HepG2 (cell line): ENCODE measurements around the gene ZFAND3. TPM values are rescaled to one million over a fixed set of nuclear protein-coding genes. Genes with fewer than 3 reads are reported as not detected.

Experiments
- ATAC-seq: fragments of 200-7000 bp; cut with Tn5 transposase; 3 replicates; pipeline ENCODE4 v1.9.1; 2020; ENCODE audit warnings: mild to moderate bottlenecking, moderate library complexity
- BruUV-seq: library from RNA; stranded (reverse); fragments of 400-500 nt; replicated peaks from 2 replicates; lab custom pipeline; 2021; lab: Mats Ljungman, UMichigan
- CTCF ChIA-PET: fragments of 300-600 bp; formaldehyde crosslinking; extraction: SDS; loops from one replicate; lab custom pipeline; 2021; ENCODE audit warnings: low total read pairs, inconsistent platforms, low intra/inter-chr PET ratio; lab: Yijun Ruan, JAX
- POLR2A ChIA-PET: fragments of 350-600 bp; sonication (Branson Sonifier 250); formaldehyde crosslinking; loops from one replicate; lab custom pipeline; 2020; ENCODE audit warnings: antibody characterized with exemption, inconsistent platforms; lab: Yijun Ruan, JAX
- DNase-seq: peaks from one replicate; pipeline ENCODE4 v3.0.0-alpha.2; 2015; ENCODE audit warnings: low spot score
- FAIRE-seq: peaks from 3 replicates; lab custom pipeline; 2011; peaks lifted over from hg19 to GRCh38; lab: Jason Lieb, UNC
- H2AFZ ChIP-seq: one replicate; pipeline ENCODE4 v1.6.1; 2011; ENCODE audit warnings: low read length, inconsistent platforms
- H3K27ac ChIP-seq: fragments of 300-600 bp; 3 replicates; pipeline ENCODE4 v1.8.0; 2011; ENCODE audit warnings: mixed run types, mild to moderate bottlenecking, mixed read lengths, low read length, inconsistent platforms; ENCODE audit not compliant: insufficient read depth; ENCODE audit errors: extremely low read length
- H3K27me3 ChIP-seq, 2 experiments: fragments of 200-600 bp in 1 of 2; 2 replicates in 1 of 2; 3 replicates in 1 of 2; pipeline versions ENCODE4 v1.6.0 to v1.8.0; 2011; ENCODE audit warnings: low read length in 2 of 2, mild to moderate bottlenecking in 2 of 2, moderate library complexity in 2 of 2, inconsistent platforms in 1 of 2; ENCODE audit not compliant: insufficient read depth in 2 of 2, control insufficient read depth in 1 of 2
- H3K36me3 ChIP-seq, 2 experiments: fragments of 200-600 bp in 1 of 2; replicated peaks in 1 of 2; 2 replicates in 1 of 2; 3 replicates in 1 of 2; pipeline versions ENCODE4 v1.5.1 to v1.8.0; 2011; ENCODE audit warnings: low read length in 2 of 2, inconsistent platforms in 1 of 2; ENCODE audit not compliant: insufficient read depth in 2 of 2, control insufficient read depth in 1 of 2
- H3K4me1 ChIP-seq: 2 replicates; pipeline ENCODE4 v1.5.1; 2012; ENCODE audit warnings: low read length, inconsistent platforms; ENCODE audit not compliant: insufficient read depth
- H3K4me2 ChIP-seq: 2 replicates; pipeline ENCODE4 v1.6.0; 2011; ENCODE audit warnings: low read depth, low read length, inconsistent platforms
- H3K4me3 ChIP-seq, 3 experiments: fragments of 200-600 bp in 1 of 3; sonication (generic), shearing (Covaris generic) in 1 of 3; replicated peaks in 1 of 3; 2 replicates each; pipeline ENCODE4 v1.5.1; 2011 to 2016; ENCODE audit warnings: low read length in 3 of 3, inconsistent platforms in 2 of 3, low read depth in 2 of 3, mild to moderate bottlenecking in 2 of 3, control low read depth in 1 of 3, mixed read lengths in 1 of 3; ENCODE audit not compliant: insufficient read depth in 1 of 3
- H3K79me2 ChIP-seq: one replicate; pipeline ENCODE4 v1.6.1; 2011; ENCODE audit warnings: low read length, inconsistent platforms; ENCODE audit not compliant: insufficient read depth
- H3K9ac ChIP-seq: 2 replicates; pipeline ENCODE4 v1.6.0; 2011; ENCODE audit warnings: mild to moderate bottlenecking, low read depth, low read length, inconsistent platforms; ENCODE audit not compliant: insufficient read depth
- H3K9me3 ChIP-seq: 2 replicates; pipeline ENCODE4 v1.5.1; 2012; ENCODE audit warnings: mild to moderate bottlenecking, low read length
- H4K20me1 ChIP-seq: 2 replicates; pipeline ENCODE4 v1.6.0; 2011; ENCODE audit warnings: inconsistent platforms, mild to moderate bottlenecking, low read length, moderate library complexity; ENCODE audit not compliant: insufficient read depth
- DPF2 ChIP-seq: sonication (generic); formaldehyde crosslinking; IDR thresholded peaks from 2 replicates; pipeline ENCODE4 v1.4.0; 2020; ENCODE audit warnings: mild to moderate bottlenecking, low read depth, missing genetic modification reagents, borderline replicate concordance
- EEA1 ChIP-seq: sonication (generic); formaldehyde crosslinking; IDR thresholded peaks from 2 replicates; pipeline ENCODE4 v1.5.1; 2020; ENCODE audit warnings: mild to moderate bottlenecking, missing genetic modification reagents, borderline replicate concordance
- FOXA3 ChIP-seq: IDR thresholded peaks from 2 replicates; pipeline ENCODE4 v1.6.1; 2016; ENCODE audit warnings: missing genetic modification reagents, missing compliant biosample characterization
- ISX ChIP-seq: sonication (generic); formaldehyde crosslinking; conservative IDR thresholded peaks from 2 replicates; pipeline ENCODE4 v1.5.0; 2020; ENCODE audit warnings: missing genetic modification reagents
- MAFF ChIP-seq: IDR thresholded peaks from 2 replicates; pipeline ENCODE4 v1.6.1; 2011; ENCODE audit warnings: low read depth, low read length, improper control_type of control experiment
- MAFK ChIP-seq, 2 experiments: IDR thresholded peaks in 1 of 2; conservative IDR thresholded peaks in 1 of 2; 2 replicates each; pipeline ENCODE4 v1.6.1; 2011; ENCODE audit warnings: improper control_type of control experiment in 2 of 2, low read length in 2 of 2
- MED1 ChIP-seq: sonication (generic); formaldehyde crosslinking; IDR thresholded peaks from 2 replicates; pipeline ENCODE4 v1.4.0; 2020; ENCODE audit warnings: missing genetic modification reagents
- NFKBIZ ChIP-seq: IDR thresholded peaks from 2 replicates; pipeline ENCODE4 v1.6.1; 2018; ENCODE audit warnings: missing genetic modification reagents, missing compliant biosample characterization
- NKX3-1 ChIP-seq: sonication (generic); formaldehyde crosslinking; IDR thresholded peaks from 2 replicates; pipeline ENCODE4 v1.5.0; 2020; ENCODE audit warnings: missing genetic modification reagents
- PAF1 ChIP-seq: IDR thresholded peaks from 2 replicates; pipeline ENCODE4 v1.6.1; 2016; ENCODE audit warnings: missing genetic modification reagents, missing compliant biosample characterization
- RBM39 ChIP-seq: fragments of 200-400 bp; formaldehyde crosslinking; IDR thresholded peaks from one replicate; pipeline ENCODE4 v1.6.1; 2018; ENCODE audit warnings: antibody characterized with exemption, mild to moderate bottlenecking, low read depth, low read length; ENCODE audit not compliant: poor library complexity, severe bottlenecking
- TCF7L2 ChIP-seq: IDR thresholded peaks from 2 replicates; pipeline ENCODE4 v1.6.1; 2011; ENCODE audit warnings: mild to moderate bottlenecking, low read depth, low read length, moderate library complexity
- ZBED4 ChIP-seq: sonication (generic); formaldehyde crosslinking; IDR thresholded peaks from 2 replicates; pipeline ENCODE4 v1.4.0; 2020; ENCODE audit warnings: missing genetic modification reagents, borderline replicate concordance
- ZBTB7B ChIP-seq: sonication (generic); formaldehyde crosslinking; IDR thresholded peaks from 2 replicates; pipeline ENCODE4 v1.4.0; 2020; ENCODE audit warnings: missing genetic modification reagents
- ZNF260 ChIP-seq: sonication (generic); formaldehyde crosslinking; IDR thresholded peaks from 2 replicates; pipeline ENCODE4 v1.4.0; 2020; ENCODE audit warnings: missing genetic modification reagents, low read depth, mild to moderate bottlenecking, borderline replicate concordance
- ZNF766 ChIP-seq: sonication (generic); formaldehyde crosslinking; IDR thresholded peaks from 2 replicates; pipeline ENCODE4 v1.5.0; 2020; ENCODE audit warnings: missing genetic modification reagents, borderline replicate concordance
- WGBS: methylation state at CpG from one replicate; pipeline ENCODE4 v1.1.6; 2017; ENCODE audit warnings: low lambda C conversion rate; 5-methylcytosine and 5-hydroxymethylcytosine counted together
- in situ Hi-C: cut with HindIII; loops from 2 replicates; pipeline ENCODE4 v1.10.0; 2017; ENCODE audit warnings: low pct_unique_long_range_greater_than_20kb; ENCODE audit not compliant: extremely low pct_ligation_motif_present
- intact Hi-C: fragments of 100-400 bp; cut with micrococcal nuclease; formaldehyde crosslinking; loops from one replicate; pipeline ENCODE4 v1.10.0; 2022; ENCODE audit not compliant: unreplicated experiment
- polyA plus RNA-seq, 8 experiments: library from polyadenylated mRNA; depleted of rRNA in 3 of 8; stranded (reverse) in 7 of 8; unstranded in 1 of 8; fragments of >200 nt; fragmentation: Illumina TruSeq in 4 of 8; extraction: Trizol in 4 of 8; gene quantifications; 2 replicates each; pipeline versions ENCODE4 v1.2.1 to v1.2.3, GENCODE V29; 2011 to 2016; ENCODE audit warnings: low read depth in 4 of 8, missing spikeins in 1 of 8, mixed read lengths in 1 of 8; ENCODE audit not compliant: insufficient read depth in 1 of 8
- total RNA-seq, 5 experiments: library from RNA; depleted of rRNA; stranded (reverse); fragments of >200 nt; fragmentation: Illumina TruSeq; extraction: Trizol; gene quantifications; 2 replicates each; pipeline ENCODE4 v1.2.3, GENCODE V29; 2016; ENCODE audit warnings: low read depth in 1 of 5

The ZFAND3 gene
- total and polyA plus RNA-seq, 2 of the 13 experiments (the other 11 are each of a cell fraction or from before 2014, with no cell fraction given): 16.4 to 17.1 TPM

- Histone ChIP-seq H3K27ac (no peak overlapping the region), H3K36me3 (no peaks in the 10 kb centered on the region), H3K79me2 (peaks cover 56% of the 10 kb centered on the region), H3K9ac (no peak overlapping the region), H3K4me3 (no peak overlapping the region), H3K9me3 (no peaks in the 10 kb centered on the region), H4K20me1 (no peaks in the 10 kb centered on the region), H2AFZ (no peak overlapping the region), H3K4me1 (peaks cover 18% of the 10 kb centered on the region), H3K27me3 (no peaks in the 10 kb centered on the region), H3K4me2 (no peak overlapping the region)
- TF ChIP-seq ISX: no peak
- no peak for TF ChIP-seq RBM39
- no peak for TF ChIP-seq PAF1 (CRISPR knock-in tag)
- TF ChIP-seq ZNF260 (CRISPR knock-in tag): no peak
- no peak for TF ChIP-seq ZBTB7B (CRISPR knock-in tag)
- no peak for TF ChIP-seq TCF7L2
- TF ChIP-seq DPF2 (CRISPR knock-in tag): no peak
- no peak for TF ChIP-seq NFKBIZ (CRISPR knock-in tag)
- TF ChIP-seq FOXA3 (CRISPR knock-in tag): no peak
- TF ChIP-seq MAFK (conservative IDR thresholded peaks at IDR 0.05 in 1 of 2, IDR thresholded peaks at IDR 0.05 in 1 of 2; ENCODE audit: low read length in 2 of 2): peak in 1 of 2 experiments; percentile 18; a peak in 1 of 4 replicates
- TF ChIP-seq ZNF766 (CRISPR knock-in tag): no peak
- TF ChIP-seq NKX3-1 (CRISPR knock-in tag): no peak
- no peak for TF ChIP-seq MED1 (CRISPR knock-in tag)
- TF ChIP-seq ZBED4 (CRISPR knock-in tag): no peak
- TF ChIP-seq MAFF: 0 out of 2 replicates have a peak, but pooled peaks have one; percentile 4
- no peak for TF ChIP-seq EEA1 (CRISPR knock-in tag)
- ChIA-PET CTCF (no interaction called here), POLR2A (no interaction called here)
- BruUV-seq: no TSS peak
- DNase-seq: no peak
- ATAC-seq: no peak
- WGBS: 92% methylated on average over 5 of the region's 5 CpGs
- intact Hi-C loops: no loop called here
- no peak for FAIRE-seq
- in situ Hi-C loops: no loop called here
These were observed 75.1 kb downstream of the ZFAND3 start for GRCh38 chr6:37894585-37894984.
